Upper lobe of right lung (tissue), 1 donor: Measurements from ENCODE around the gene EEF1AKMT2. TPM values are rescaled to one million over a fixed set of nuclear protein-coding genes. Genes with fewer than 3 reads are reported as not detected.

Source experiments
- ATAC-seq: fragments of 200-7000 bp; cut with Tn5 transposase; one replicate; pipeline ENCODE4 v1.9.1; 2020; ENCODE audit warnings: mild to moderate bottlenecking, moderate library complexity
- DNase-seq: peaks from one replicate; pipeline ENCODE4 v3.0.0-alpha.2; 2020
- H3K27ac ChIP-seq: fragments of 200-600 bp; one replicate; pipeline ENCODE4 v1.8.0; 2022
- H3K27me3 ChIP-seq: fragments of 200-600 bp; one replicate; pipeline ENCODE4 v1.8.0; 2022; ENCODE audit warnings: mild to moderate bottlenecking
- H3K36me3 ChIP-seq: fragments of 200-600 bp; one replicate; pipeline ENCODE4 v1.8.0; 2022
- H3K4me1 ChIP-seq: fragments of 200-600 bp; one replicate; pipeline ENCODE4 v1.8.0; 2022
- H3K4me3 ChIP-seq: fragments of 200-600 bp; one replicate; pipeline ENCODE4 v1.8.0; 2022; ENCODE audit warnings: mild to moderate bottlenecking
- H3K9me3 ChIP-seq: fragments of 200-600 bp; one replicate; pipeline ENCODE4 v1.8.0; 2022
- CTCF ChIP-seq: fragments of 200-600 bp; IDR thresholded peaks from one replicate; pipeline ENCODE4 v1.8.0; 2022; ENCODE audit warnings: antibody characterized with exemption
- intact Hi-C: fragments of 100-400 bp; cut with DNase I; formaldehyde crosslinking; loops from one replicate; pipeline ENCODE4 v1.11.0; 2022
- total RNA-seq: library from RNA; stranded (reverse); fragmentation: NEBNext Ultra II Directional; extraction: Animal tissue kit (Norgen Biotek cat#: 25700); gene quantifications from one replicate; pipeline ENCODE4 v1.2.1, GENCODE V29; 2021
- donor health status: DM: no; HTN: yes; CAD: no; lungs with severe emphysema.

Gene EEF1AKMT2
- total RNA-seq, 1 donor from 2014 or later: 15.7 TPM

DNA sequence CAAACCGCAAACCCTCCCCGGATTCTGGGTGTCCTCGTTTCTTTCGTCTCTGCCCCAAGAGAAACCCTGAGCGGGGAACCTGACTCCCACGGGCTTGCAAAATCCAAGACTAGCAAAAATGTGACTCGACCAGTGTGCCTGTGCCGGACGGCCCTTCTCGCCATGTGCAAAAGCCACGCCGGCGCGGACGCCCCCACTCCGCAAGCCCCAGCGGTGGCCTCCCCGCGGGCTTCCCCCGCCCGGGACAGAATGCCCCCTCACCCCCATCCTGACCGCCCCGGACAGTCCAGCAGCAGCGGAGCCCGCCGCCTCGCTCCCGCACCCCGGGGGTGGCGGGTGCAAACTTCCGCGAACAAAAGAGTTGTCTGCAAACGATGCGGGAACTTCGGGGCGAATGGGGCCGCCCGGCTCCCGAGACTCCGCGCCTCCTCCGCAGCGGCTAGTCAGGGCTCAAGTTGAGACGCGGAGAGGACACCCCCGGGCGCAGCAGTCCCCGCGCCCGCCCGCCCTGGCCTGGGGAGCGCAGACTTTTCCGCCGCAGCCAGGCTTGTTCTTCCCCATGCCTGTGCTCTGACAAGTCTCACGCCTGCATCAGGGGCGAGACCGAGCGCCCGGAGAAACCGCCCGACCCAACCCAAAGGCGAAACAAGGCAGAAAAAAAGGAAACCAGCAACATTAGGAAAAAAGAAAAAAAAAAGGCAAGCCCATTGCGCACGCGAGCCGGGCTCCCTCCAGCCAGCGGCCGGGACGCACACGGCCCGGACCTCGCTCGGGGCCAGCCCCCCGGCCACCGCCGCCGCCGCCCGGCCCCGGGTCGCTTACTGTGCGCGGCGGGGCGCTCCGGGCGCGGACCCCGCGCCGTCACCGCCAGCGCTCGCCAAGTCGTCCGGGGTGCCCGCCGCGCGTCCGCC lies 48.2 kb downstream of the EEF1AKMT2 start:
- intact Hi-C loops: no loop called here
- peak; percentile 24 for ATAC-seq
- peak overlapping the region; percentile 83 for H3K27ac ChIP-seq

DNA sequence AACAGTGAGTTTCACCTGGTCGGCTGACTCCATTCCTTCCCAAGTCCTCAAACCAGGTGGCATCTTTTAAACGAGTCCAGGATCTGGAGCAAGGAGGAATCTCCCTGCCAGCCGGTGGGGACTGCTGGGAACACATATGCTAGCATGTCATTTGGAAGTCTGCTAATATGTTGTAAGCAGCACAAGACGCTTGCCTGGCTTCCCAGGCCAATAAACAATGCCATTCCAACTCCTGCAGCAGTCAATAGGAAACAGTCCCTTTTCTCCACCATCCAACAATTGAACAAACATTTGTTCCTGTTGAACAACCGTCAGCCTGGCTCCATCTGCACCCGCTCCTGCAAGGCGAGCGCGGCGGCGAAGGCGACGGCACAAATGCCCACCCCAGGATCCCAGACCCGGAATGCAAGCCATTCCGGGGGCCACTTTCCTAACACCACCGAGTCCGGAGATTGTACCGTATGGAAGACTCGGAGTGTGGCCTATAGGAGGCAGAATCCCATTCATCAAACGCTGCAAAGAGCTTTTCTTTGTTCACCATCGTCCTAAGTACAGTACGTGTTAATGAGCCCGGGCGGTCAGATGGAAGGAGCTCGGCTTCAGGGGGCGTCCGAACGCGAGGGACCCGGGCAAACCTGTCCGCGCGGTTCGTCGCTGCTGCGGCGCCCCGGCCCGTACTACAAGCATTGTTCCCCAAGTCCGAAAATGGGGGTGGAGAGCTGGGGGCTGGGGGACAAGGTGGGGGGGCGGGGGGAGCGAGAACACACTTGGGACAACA lies 49.1 kb downstream of the EEF1AKMT2 start:
- no peak for DNase-seq
- Histone ChIP-seq H3K36me3 (no peaks in the 10 kb centered on the region), H3K9me3 (no peaks in the 10 kb centered on the region), H3K27me3 (no peaks in the 10 kb centered on the region), H3K4me1 (peaks cover 60% of the 10 kb centered on the region), H3K27ac (peak overlapping the region; percentile 83), H3K4me3 (peak overlapping the region; percentile 72)
- TF ChIP-seq CTCF: no peak
- no peak for ATAC-seq
- intact Hi-C loops: no loop called here

More for the DNA sequence above, 48.2 kb downstream of the EEF1AKMT2 start:
- Histone ChIP-seq H3K4me3 (peak overlapping the region; percentile 72), H3K27me3 (no peaks in the 10 kb centered on the region), H3K4me1 (peaks cover 51% of the 10 kb centered on the region), H3K9me3 (no peaks in the 10 kb centered on the region), H3K36me3 (peaks cover 5% of the 10 kb centered on the region)
- no peak for TF ChIP-seq CTCF
- DNase-seq: peak; percentile 82

- TF ChIP-seq CTCF: no peak
- no peaks in the 10 kb centered on the region for H3K9me3 ChIP-seq
- ATAC-seq (no peak), DNase-seq (no peak)
- peak overlapping the region; percentile 72 for H3K4me3 ChIP-seq
- intact Hi-C loops: no loop called here
- peak overlapping the region; percentile 83 for H3K27ac ChIP-seq
- peaks cover 66% of the 10 kb centered on the region for H3K4me1 ChIP-seq
- no peaks in the 10 kb centered on the region for H3K27me3 ChIP-seq
- H3K36me3 ChIP-seq: no peaks in the 10 kb centered on the region
Measured at GRCh38 chr10:124741922-124742412, 49.7 kb downstream of the EEF1AKMT2 start.

- H3K36me3 ChIP-seq: no peaks in the 10 kb centered on the region
- TF ChIP-seq CTCF: peak; percentile 87
- ATAC-seq (peak; percentile 70), DNase-seq (peak; percentile 83)
- peak overlapping the region; percentile 72 for H3K4me3 ChIP-seq
- H3K27ac ChIP-seq: peak overlapping the region; percentile 83
- peaks cover 72% of the 10 kb centered on the region for H3K4me1 ChIP-seq
- no peaks in the 10 kb centered on the region for H3K27me3 ChIP-seq
- H3K9me3 ChIP-seq: no peaks in the 10 kb centered on the region
- intact Hi-C loops: no loop called here
Measured at GRCh38 chr10:124741281-124741921, 50.3 kb downstream of the EEF1AKMT2 start.
